Measurements from ENCODE around the gene PFDN2. TPM values are rescaled to one million over a fixed set of nuclear protein-coding genes. Genes with fewer than 3 reads are reported as not detected.

Gene PFDN2
- total RNA-seq, 4 donors from 2014 or later: 26.2 to 40.8 (median 31.4) TPM

DNA sequence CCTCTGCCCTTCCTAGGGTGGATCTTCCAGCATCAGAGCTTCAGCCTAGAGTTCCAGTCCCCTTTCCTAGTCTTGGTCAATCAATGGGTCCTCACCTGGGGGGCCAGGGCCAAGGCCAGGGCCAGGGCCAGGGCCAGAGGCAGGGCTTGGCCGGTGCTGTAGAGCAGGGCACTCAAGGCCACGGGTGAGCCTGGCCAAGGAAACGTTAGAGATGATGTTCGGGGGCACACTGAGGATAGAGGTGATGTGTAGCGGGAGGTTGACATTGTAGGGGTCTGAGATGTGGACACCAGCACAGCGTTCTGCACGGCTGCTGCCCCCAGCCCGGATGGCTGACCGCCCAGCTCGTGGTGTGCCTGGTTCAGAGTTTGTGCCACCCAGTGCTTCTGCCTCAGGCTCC is 66.6 kb downstream of the PFDN2 start:
- Histone ChIP-seq H3K4me3 (no peak overlapping the region), H3K36me3 (peaks cover 0 to 9% of the 10 kb centered on the region in 2 donors), H3K27me3 (peaks cover 36% of the 10 kb centered on the region), H3K9me3 (no peaks in the 10 kb centered on the region), H3K4me1 (peaks cover 0 to 3% (median 0%) of the 10 kb centered on the region in 3 donors), H3K27ac (no peak overlapping the region)
- no peak for TF ChIP-seq EP300 (IDR thresholded peaks at IDR 0.05)
- no peak for TF ChIP-seq POLR2A (IDR thresholded peaks at IDR 0.05)
- no peak for ATAC-seq
- WGBS, 2 donors (ENCODE audit: low coverage in 1 of 2): no CpG with 5 or more reads among the region's 10 CpGs

Small RNA genes lying within 50 kb of the gene (small RNA-seq; reads per million reads assigned to genes)
- 0 reads per million in 4 donors for gene RF01225

Other genes starting within 250 kb of the PFDN2 start
- gene ITLN1, start 232.9 kb downstream of the PFDN2 start, total RNA-seq: 1 to 10 TPM in 1 of 4 donors, under 1 TPM in 1, not detected in 2; 0.46 to 1.9 TPM
- not detected for gene ITLN2, start 163.2 kb downstream of the PFDN2 start, total RNA-seq
- gene F11R, start 96.9 kb downstream of the PFDN2 start, total RNA-seq: 10 to 100 TPM in 1 of 4 donors, 1 to 10 TPM in 3; 4.5 to 28.2 (median 9.9) TPM
- gene TSTD1, start 79.1 kb downstream of the PFDN2 start, total RNA-seq: 10 to 100 TPM; 18.1 to 52.1 (median 29.4) TPM
- 10 to 100 TPM; 50.9 to 79.4 (median 60.5) TPM for gene USF1, start 72.1 kb downstream of the PFDN2 start, total RNA-seq
- 10 to 100 TPM in 1 of 4 donors, 1 to 10 TPM in 3; 1.9 to 11.6 (median 4.4) TPM for gene ARHGAP30, start 48.1 kb downstream of the PFDN2 start, total RNA-seq
- 1 to 10 TPM in 1 of 4 donors, under 1 TPM in 1, not detected in 2; 0.27 to 1.9 TPM for gene NECTIN4, start 28.5 kb downstream of the PFDN2 start, total RNA-seq
- gene KLHDC9, start 19.7 kb downstream of the PFDN2 start, total RNA-seq: 10 to 100 TPM in 2 of 4 donors, 1 to 10 TPM in 2; 3.5 to 22.6 (median 8.6) TPM
- gene NIT1, start 68 bp upstream of the PFDN2 start, total RNA-seq: 10 to 100 TPM; 30.4 to 61.9 (median 32.8) TPM
- 10 to 100 TPM; 34.2 to 54.4 (median 41.7) TPM for gene DEDD, start 14.6 kb upstream of the PFDN2 start, total RNA-seq
- gene UFC1, start 35.9 kb upstream of the PFDN2 start, total RNA-seq: 10 to 100 TPM; 60.5 to 83.7 (median 72.8) TPM
- 10 to 100 TPM in 3 of 4 donors, 1 to 10 TPM in 1; 10.0 to 27.6 (median 14.7) TPM for gene USP21, start 41.5 kb upstream of the PFDN2 start, total RNA-seq
- 10 to 100 TPM; 10.5 to 27.4 (median 17.6) TPM for gene PPOX, start 48.4 kb upstream of the PFDN2 start, total RNA-seq
- 10 to 100 TPM; 14.8 to 26.4 (median 19.5) TPM for gene B4GALT3, start 59.5 kb upstream of the PFDN2 start, total RNA-seq
- gene ADAMTS4, start 81.0 kb upstream of the PFDN2 start, total RNA-seq: 10 to 100 TPM in 1 of 4 donors, 1 to 10 TPM in 3; 3.7 to 60.6 (median 6.7) TPM
- 100 to 1,000 TPM in 2 of 4 donors, 10 to 100 TPM in 2; 93.4 to 121 (median 100) TPM for gene NDUFS2, start 84.3 kb upstream of the PFDN2 start, total RNA-seq
- 10 to 100 TPM in 3 of 4 donors, 1 to 10 TPM in 1; 6.4 to 74.6 (median 52.0) TPM for gene FCER1G, start 97.3 kb upstream of the PFDN2 start, total RNA-seq
- not detected for gene APOA2, start 105.6 kb upstream of the PFDN2 start, total RNA-seq
- 10 to 100 TPM in 3 of 4 donors, 1 to 10 TPM in 1; 9.3 to 24.3 (median 14.0) TPM for gene TOMM40L, start 108.0 kb upstream of the PFDN2 start, total RNA-seq
- not detected for gene NR1I3, start 120.2 kb upstream of the PFDN2 start, total RNA-seq
- 10 to 100 TPM in 1 of 4 donors, 1 to 10 TPM in 3; 1.6 to 13.8 (median 5.7) TPM for gene PCP4L1, start 140.7 kb upstream of the PFDN2 start, total RNA-seq
- gene MPZ, start 191.9 kb upstream of the PFDN2 start, total RNA-seq: 10 to 100 TPM in 2 of 4 donors, 1 to 10 TPM in 2; 5.3 to 18.7 (median 9.4) TPM
- 10 to 100 TPM in 3 of 4 donors, 1 to 10 TPM in 1; 7.5 to 59.1 (median 37.2) TPM for gene SDHC, start 196.3 kb upstream of the PFDN2 start, total RNA-seq
- not detected for gene CFAP126, start 249.8 kb upstream of the PFDN2 start, total RNA-seq